SH-SY5Y (cell line): ENCODE data around the gene ENO4.

ENCODE experiments used
- GATA2 ChIP-seq: IDR thresholded peaks from 2 replicates; pipeline ENCODE4 v1.6.1; 2011; ENCODE audit warnings: mild to moderate bottlenecking, low read depth, low read length
- GATA3 ChIP-seq: IDR thresholded peaks from 2 replicates; pipeline ENCODE4 v1.6.1; 2011; ENCODE audit warnings: low read depth, mild to moderate bottlenecking, low read length, moderate library complexity

GRCh38 chr10:116849248-116850057 is at the start of gene ENO4:
- TF ChIP-seq GATA3 (no peak), GATA2 (no peak)
